ENCODE data around the gene PHACTR1. TPM values are rescaled to one million over a fixed set of nuclear protein-coding genes. Genes with fewer than 3 reads are reported as not detected.

PHACTR1 gene
- total and polyA plus RNA-seq, 9 of the 15 experiments (the other 6 are each of a cell fraction or from before 2014, with no cell fraction given): 11.5 to 32.6 (median 22.0) TPM

DNA sequence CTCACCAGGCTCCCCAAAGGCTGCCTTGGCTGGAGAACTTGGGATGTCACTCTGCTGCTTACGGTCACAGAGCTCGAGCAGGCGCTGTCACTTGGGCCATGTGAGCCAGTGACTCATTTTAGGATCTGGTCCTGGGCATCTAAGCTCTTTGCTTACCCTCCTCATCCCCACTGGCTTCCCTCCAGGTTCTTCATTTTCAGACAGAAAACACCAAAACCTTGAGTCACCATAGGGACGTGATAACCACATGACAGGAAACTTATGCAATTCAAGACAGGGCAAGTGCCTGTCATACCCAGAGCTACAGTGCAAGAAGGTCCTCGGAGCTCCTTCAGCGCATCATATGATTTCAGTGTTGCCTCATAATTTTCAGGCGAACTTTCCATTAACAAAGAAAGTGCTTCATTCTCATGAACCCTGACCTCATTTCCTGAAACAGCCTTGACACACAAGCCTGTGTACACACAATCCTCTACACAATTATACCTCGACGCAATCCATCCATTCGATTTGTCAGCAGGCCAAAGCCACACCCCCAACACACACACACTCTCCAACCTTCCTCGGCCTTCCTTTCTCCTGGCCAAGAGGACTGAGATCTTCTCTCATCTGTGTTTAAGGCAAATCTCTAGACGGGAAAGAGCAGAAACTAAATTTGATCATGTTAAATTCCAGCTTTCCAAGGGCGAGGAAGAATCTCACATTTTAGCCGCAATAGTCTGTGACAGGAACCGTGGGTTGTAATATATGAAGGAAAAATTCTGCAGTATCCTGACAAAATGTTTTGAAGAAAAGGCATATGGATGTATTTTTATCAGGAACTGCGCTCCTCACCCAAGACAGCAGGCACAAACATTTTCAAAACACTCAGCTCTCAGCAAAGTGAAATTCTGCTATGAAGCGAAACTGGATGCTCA lies 586.4 kb downstream of the PHACTR1 start (continued):
- TF ChIP-seq, protein P1, sequence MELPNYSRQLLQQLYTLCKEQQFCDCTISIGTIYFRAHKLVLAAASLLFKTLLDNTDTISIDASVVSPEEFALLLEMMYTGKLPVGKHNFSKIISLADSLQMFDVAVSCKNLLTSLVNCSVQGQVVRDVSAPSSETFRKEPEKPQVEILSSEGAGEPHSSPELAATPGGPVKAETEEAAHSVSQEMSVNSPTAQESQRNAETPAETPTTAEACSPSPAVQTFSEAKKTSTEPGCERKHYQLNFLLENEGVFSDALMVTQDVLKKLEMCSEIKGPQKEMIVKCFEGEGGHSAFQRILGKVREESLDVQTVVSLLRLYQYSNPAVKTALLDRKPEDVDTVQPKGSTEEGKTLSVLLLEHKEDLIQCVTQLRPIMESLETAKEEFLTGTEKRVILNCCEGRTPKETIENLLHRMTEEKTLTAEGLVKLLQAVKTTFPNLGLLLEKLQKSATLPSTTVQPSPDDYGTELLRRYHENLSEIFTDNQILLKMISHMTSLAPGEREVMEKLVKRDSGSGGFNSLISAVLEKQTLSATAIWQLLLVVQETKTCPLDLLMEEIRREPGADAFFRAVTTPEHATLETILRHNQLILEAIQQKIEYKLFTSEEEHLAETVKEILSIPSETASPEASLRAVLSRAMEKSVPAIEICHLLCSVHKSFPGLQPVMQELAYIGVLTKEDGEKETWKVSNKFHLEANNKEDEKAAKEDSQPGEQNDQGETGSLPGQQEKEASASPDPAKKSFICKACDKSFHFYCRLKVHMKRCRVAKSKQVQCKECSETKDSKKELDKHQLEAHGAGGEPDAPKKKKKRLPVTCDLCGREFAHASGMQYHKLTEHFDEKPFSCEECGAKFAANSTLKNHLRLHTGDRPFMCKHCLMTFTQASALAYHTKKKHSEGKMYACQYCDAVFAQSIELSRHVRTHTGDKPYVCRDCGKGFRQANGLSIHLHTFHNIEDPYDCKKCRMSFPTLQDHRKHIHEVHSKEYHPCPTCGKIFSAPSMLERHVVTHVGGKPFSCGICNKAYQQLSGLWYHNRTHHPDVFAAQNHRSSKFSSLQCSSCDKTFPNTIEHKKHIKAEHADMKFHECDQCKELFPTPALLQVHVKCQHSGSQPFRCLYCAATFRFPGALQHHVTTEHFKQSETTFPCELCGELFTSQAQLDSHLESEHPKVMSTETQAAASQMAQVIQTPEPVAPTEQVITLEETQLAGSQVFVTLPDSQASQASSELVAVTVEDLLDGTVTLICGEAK (IDR thresholded peaks at IDR 0.05): no peak
- TF ChIP-seq, protein P1 (CRISPR knock-in tag; IDR thresholded peaks at IDR 0.05): no peak
- TF ChIP-seq MAFF (IDR thresholded peaks at IDR 0.05; ENCODE audit: low read length) (peak; percentile 27; the same call in 1 of the 2 replicates), NFIC (IDR thresholded peaks at IDR 0.05) (peak; percentile 91), GTF2E2 (tag; IDR thresholded peaks at IDR 0.05) (peak; percentile 28; the same call in 1 of the 2 replicates), SIN3A (IDR thresholded peaks at IDR 0.05; ENCODE audit: borderline replicate concordance in 2 of 2, control insufficient read depth in 1 of 2, low read depth in 2 of 2, low read length in 2 of 2) (no peak), U2AF2 (optimal IDR thresholded peaks at IDR 0.05; ENCODE audit: low read depth, low read length) (no peak)
- TF ChIP-seq, protein P2, sequence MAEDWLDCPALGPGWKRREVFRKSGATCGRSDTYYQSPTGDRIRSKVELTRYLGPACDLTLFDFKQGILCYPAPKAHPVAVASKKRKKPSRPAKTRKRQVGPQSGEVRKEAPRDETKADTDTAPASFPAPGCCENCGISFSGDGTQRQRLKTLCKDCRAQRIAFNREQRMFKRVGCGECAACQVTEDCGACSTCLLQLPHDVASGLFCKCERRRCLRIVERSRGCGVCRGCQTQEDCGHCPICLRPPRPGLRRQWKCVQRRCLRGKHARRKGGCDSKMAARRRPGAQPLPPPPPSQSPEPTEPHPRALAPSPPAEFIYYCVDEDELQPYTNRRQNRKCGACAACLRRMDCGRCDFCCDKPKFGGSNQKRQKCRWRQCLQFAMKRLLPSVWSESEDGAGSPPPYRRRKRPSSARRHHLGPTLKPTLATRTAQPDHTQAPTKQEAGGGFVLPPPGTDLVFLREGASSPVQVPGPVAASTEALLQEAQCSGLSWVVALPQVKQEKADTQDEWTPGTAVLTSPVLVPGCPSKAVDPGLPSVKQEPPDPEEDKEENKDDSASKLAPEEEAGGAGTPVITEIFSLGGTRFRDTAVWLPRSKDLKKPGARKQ (CRISPR knock-in tag; IDR thresholded peaks at IDR 0.05): 0 out of 2 replicates have a peak, but pooled peaks have one; percentile 6
- TF ChIP-seq, protein P3, sequence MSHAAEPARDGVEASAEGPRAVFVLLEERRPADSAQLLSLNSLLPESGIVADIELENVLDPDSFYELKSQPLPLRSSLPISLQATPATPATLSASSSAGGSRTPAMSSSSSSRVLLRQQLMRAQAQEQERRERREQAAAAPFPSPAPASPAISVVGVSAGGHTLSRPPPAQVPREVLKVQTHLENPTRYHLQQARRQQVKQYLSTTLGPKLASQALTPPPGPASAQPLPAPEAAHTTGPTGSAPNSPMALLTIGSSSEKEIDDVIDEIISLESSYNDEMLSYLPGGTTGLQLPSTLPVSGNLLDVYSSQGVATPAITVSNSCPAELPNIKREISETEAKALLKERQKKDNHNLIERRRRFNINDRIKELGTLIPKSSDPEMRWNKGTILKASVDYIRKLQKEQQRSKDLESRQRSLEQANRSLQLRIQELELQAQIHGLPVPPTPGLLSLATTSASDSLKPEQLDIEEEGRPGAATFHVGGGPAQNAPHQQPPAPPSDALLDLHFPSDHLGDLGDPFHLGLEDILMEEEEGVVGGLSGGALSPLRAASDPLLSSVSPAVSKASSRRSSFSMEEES (CRISPR knock-in tag; IDR thresholded peaks at IDR 0.05): peak; percentile 6; the same call in 1 of the 2 replicates
